Activated naive CD8-positive, alpha-beta T cell treated with anti-CD3 and anti-CD28 coated beads, Interleukin-2, amount 10 ng/mL, durations not matched to agents 7 days and 5 days (primary cell): Measurements from ENCODE around the gene ZDHHC4. TPM values are rescaled to one million over a fixed set of nuclear protein-coding genes. Genes with fewer than 3 reads are reported as not detected.

Experiments
- ATAC-seq: fragments of 150-1000 bp; cut with Tn5 transposase; one replicate; pipeline ENCODE4 v1.10.0; 2021; ENCODE audit warnings: low read depth, moderate library complexity
- POLR2A ChIA-PET: fragments of 350-600 bp; sonication (Branson Sonifier 250); formaldehyde crosslinking; loops from one replicate; lab custom pipeline; 2021; ENCODE audit warnings: antibody characterized with exemption; lab: Charles Lee
- DNase-seq: peaks from one replicate; pipeline ENCODE4 v3.0.0; 2021
- H3K27ac Mint-ChIP-seq: one replicate; pipeline ENCODE4 v1.8.0; 2022; ENCODE audit warnings: mild to moderate bottlenecking, mixed read lengths
- H3K27me3 Mint-ChIP-seq: one replicate; pipeline ENCODE4 v1.8.0; 2022; ENCODE audit warnings: mild to moderate bottlenecking, moderate library complexity, mixed read lengths
- H3K36me3 Mint-ChIP-seq: one replicate; pipeline ENCODE4 v1.8.0; 2021; ENCODE audit warnings: mild to moderate bottlenecking, mixed read lengths
- H3K4me1 Mint-ChIP-seq: one replicate; pipeline ENCODE4 v1.8.0; 2021; ENCODE audit warnings: mixed read lengths
- H3K4me3 Mint-ChIP-seq: one replicate; pipeline ENCODE4 v1.8.0; 2022; ENCODE audit warnings: mild to moderate bottlenecking, moderate library complexity, mixed read lengths
- H3K9me3 Mint-ChIP-seq: one replicate; pipeline ENCODE4 v1.8.0; 2021; ENCODE audit warnings: mixed read lengths
- total RNA-seq, 2 experiments: library from RNA; stranded (reverse); gene quantifications; one replicate each; pipeline ENCODE4 v1.2.3, GENCODE V29; 2021

ZDHHC4 gene
- total RNA-seq, 2 experiments from 2014 or later: 38.2 to 44.6 TPM

- H3K27me3 Mint-ChIP-seq: no peaks in the 10 kb centered on the region
- no peaks in the 10 kb centered on the region for H3K9me3 Mint-ChIP-seq
- DNase-seq: no peak
- H3K36me3 Mint-ChIP-seq: peaks cover 26% of the 10 kb centered on the region
- peaks cover 14% of the 10 kb centered on the region for H3K4me1 Mint-ChIP-seq
- peak overlapping the region; percentile 99 for H3K4me3 Mint-ChIP-seq
- no peak for ATAC-seq
- POLR2A ChIA-PET: interaction anchor here (0.6 to 1.8 kb wide), 8 partner anchors 10 to 165 kb away, joined by 3 to 8 read pairs (median 3); partner anchors contain the start of gene ZNF316
- H3K27ac Mint-ChIP-seq: peak overlapping the region; percentile 94
Measured at GRCh38 chr7:6590645-6591110, 13.4 kb downstream of the ZDHHC4 start.

GRCh38 chr7:6600093-6600492, 22.8 kb downstream of the ZDHHC4 start:
- POLR2A ChIA-PET: interaction anchor here (1.7 to 2.4 kb wide), 2 partner anchors 10 to 39 kb away, joined by 5 to 8 read pairs; partner anchors contain the start of gene INTS15
- H3K4me1 Mint-ChIP-seq: peaks cover 2% of the 10 kb centered on the region
- ATAC-seq: no peak
- H3K27me3 Mint-ChIP-seq: no peaks in the 10 kb centered on the region
- no peak overlapping the region for H3K27ac Mint-ChIP-seq
- H3K9me3 Mint-ChIP-seq: no peaks in the 10 kb centered on the region
- peaks cover 21% of the 10 kb centered on the region for H3K36me3 Mint-ChIP-seq
- H3K4me3 Mint-ChIP-seq: no peak overlapping the region
- no peak for DNase-seq

- Mint-ChIP-seq H3K9me3 (no peaks in the 10 kb centered on the region), H3K36me3 (peaks cover 6% of the 10 kb centered on the region), H3K4me1 (peaks cover 2% of the 10 kb centered on the region), H3K27ac (no peak overlapping the region), H3K27me3 (no peaks in the 10 kb centered on the region), H3K4me3 (no peak overlapping the region)
- ATAC-seq (no peak), DNase-seq (no peak)
- POLR2A ChIA-PET: no interaction called here
Measured at GRCh38 chr7:6604458-6604857, 27.2 kb downstream of the ZDHHC4 start.

- no peak overlapping the region for H3K27ac Mint-ChIP-seq
- no peak for DNase-seq
- H3K4me1 Mint-ChIP-seq: peaks cover 2% of the 10 kb centered on the region
- no peak for ATAC-seq
- no peaks in the 10 kb centered on the region for H3K9me3 Mint-ChIP-seq
- POLR2A ChIA-PET: no interaction called here
- H3K36me3 Mint-ChIP-seq: peaks cover 4% of the 10 kb centered on the region
- no peaks in the 10 kb centered on the region for H3K27me3 Mint-ChIP-seq
- H3K4me3 Mint-ChIP-seq: no peak overlapping the region
Measured at GRCh38 chr7:6606866-6607583, 29.8 kb downstream of the ZDHHC4 start.

- Mint-ChIP-seq H3K4me3 (no peak overlapping the region), H3K27ac (no peak overlapping the region), H3K27me3 (no peaks in the 10 kb centered on the region), H3K4me1 (no peaks in the 10 kb centered on the region), H3K9me3 (no peaks in the 10 kb centered on the region), H3K36me3 (peaks cover 3% of the 10 kb centered on the region)
- ATAC-seq (no peak), DNase-seq (no peak)
- POLR2A ChIA-PET: interaction anchor here (0.6 kb wide), 1 partner anchor 170 kb away, joined by 4 read pairs; no protein-coding TSS in a partner anchor
Measured at GRCh38 chr7:6607651-6608051, 30.4 kb downstream of the ZDHHC4 start.

- peaks cover 3% of the 10 kb centered on the region for H3K36me3 Mint-ChIP-seq
Measured at GRCh38 chr7:6608081-6608480, 30.8 kb downstream of the ZDHHC4 start.

GRCh38 chr7:6608794-6609193, 31.5 kb downstream of the ZDHHC4 start:
- no peaks in the 10 kb centered on the region for H3K4me1 Mint-ChIP-seq
- DNase-seq: no peak
- POLR2A ChIA-PET: interaction anchor here (0.8 kb wide), 1 partner anchor 19 kb away, joined by 8 read pairs; no protein-coding TSS in a partner anchor
- H3K4me3 Mint-ChIP-seq: no peak overlapping the region
- H3K9me3 Mint-ChIP-seq: no peaks in the 10 kb centered on the region
- H3K36me3 Mint-ChIP-seq: no peaks in the 10 kb centered on the region
- ATAC-seq: no peak
- peaks cover 7% of the 10 kb centered on the region for H3K27me3 Mint-ChIP-seq
- no peak overlapping the region for H3K27ac Mint-ChIP-seq

More at GRCh38 chr7:6608081-6608480, 30.8 kb downstream of the ZDHHC4 start:
- no peaks in the 10 kb centered on the region for H3K4me1 Mint-ChIP-seq
- no peak overlapping the region for H3K27ac Mint-ChIP-seq
- POLR2A ChIA-PET: interaction anchor here (0.6 to 0.8 kb wide), 2 partner anchors 20 to 171 kb away, joined by 4 to 8 read pairs; no protein-coding TSS in a partner anchor
- H3K27me3 Mint-ChIP-seq: peaks cover 2% of the 10 kb centered on the region
- no peak for ATAC-seq
- H3K9me3 Mint-ChIP-seq: no peaks in the 10 kb centered on the region
- DNase-seq: no peak
- H3K4me3 Mint-ChIP-seq: no peak overlapping the region

GRCh38 chr7:6612819-6613218, 35.6 kb downstream of the ZDHHC4 start:
- Mint-ChIP-seq H3K27me3 (peaks cover 20% of the 10 kb centered on the region), H3K27ac (no peak overlapping the region), H3K9me3 (no peaks in the 10 kb centered on the region), H3K4me3 (no peak overlapping the region), H3K4me1 (peaks cover 7% of the 10 kb centered on the region), H3K36me3 (no peaks in the 10 kb centered on the region)
- POLR2A ChIA-PET: no interaction called here
- no peak for ATAC-seq
- no peak for DNase-seq

GRCh38 chr7:6613706-6614105, 36.5 kb downstream of the ZDHHC4 start:
- no peak for DNase-seq
- no peak for ATAC-seq
- H3K27ac Mint-ChIP-seq: peak overlapping the region; percentile 60
- H3K9me3 Mint-ChIP-seq: no peaks in the 10 kb centered on the region
- H3K4me1 Mint-ChIP-seq: peaks cover 7% of the 10 kb centered on the region
- H3K27me3 Mint-ChIP-seq: peaks cover 25% of the 10 kb centered on the region
- H3K4me3 Mint-ChIP-seq: no peak overlapping the region
- POLR2A ChIA-PET: no interaction called here
- no peaks in the 10 kb centered on the region for H3K36me3 Mint-ChIP-seq

- Mint-ChIP-seq H3K36me3 (no peaks in the 10 kb centered on the region), H3K4me3 (peak within 1 kb of the TSS; percentile 77), H3K27me3 (peaks cover 25% of the 10 kb centered on the region), H3K9me3 (no peaks in the 10 kb centered on the region), H3K27ac (peak within 1 kb of the TSS; percentile 70), H3K4me1 (peaks cover 18% of the 10 kb centered on the region)
- POLR2A ChIA-PET: no interaction called here
- peak; percentile 27 for ATAC-seq
- peak; percentile 54 for DNase-seq
Measured at GRCh38 chr7:6614953-6615722, 37.9 kb downstream of the ZDHHC4 start, which contains the start of gene ZNF853. TSS of gene ZNF853 (plus strand) at chr7:6615610. CDS start at chr7:6616175, 565 bp downstream.

GRCh38 chr7:6615723-6616555, 38.7 kb downstream of the ZDHHC4 start:
- DNase-seq: peak; percentile 48

GRCh38 chr7:6616854-6617643, 39.8 kb downstream of the ZDHHC4 start:
- Mint-ChIP-seq H3K27ac (no peak overlapping the region), H3K27me3 (peaks cover 25% of the 10 kb centered on the region), H3K4me1 (peaks cover 35% of the 10 kb centered on the region), H3K36me3 (no peaks in the 10 kb centered on the region), H3K4me3 (no peak overlapping the region), H3K9me3 (no peaks in the 10 kb centered on the region)
- DNase-seq: no peak
- ATAC-seq: no peak
- POLR2A ChIA-PET: no interaction called here

More at GRCh38 chr7:6615723-6616555, 38.7 kb downstream of the ZDHHC4 start:
- POLR2A ChIA-PET: no interaction called here
- Mint-ChIP-seq H3K9me3 (no peaks in the 10 kb centered on the region), H3K27ac (no peak overlapping the region), H3K27me3 (peaks cover 25% of the 10 kb centered on the region), H3K4me3 (peak overlapping the region; percentile 55), H3K36me3 (no peaks in the 10 kb centered on the region), H3K4me1 (peaks cover 26% of the 10 kb centered on the region)
- peak; percentile 17 for ATAC-seq
